H1 (cell line): ENCODE data around the gene CCDC82. TPM values are rescaled to one million over a fixed set of nuclear protein-coding genes. Genes with fewer than 3 reads are reported as not detected.

ENCODE experiments used
- CTCF ChIA-PET: fragments of 300-600 bp; sonication (Branson Sonifier 250); formaldehyde crosslinking; loops from one replicate; lab custom pipeline; 2021; ENCODE audit not compliant: partially characterized antibody; lab: Charles Lee
- POLR2A ChIA-PET: fragments of 300-600 bp; sonication (Branson Sonifier 250); formaldehyde crosslinking; loops from one replicate; lab custom pipeline; 2021; ENCODE audit warnings: inconsistent platforms; ENCODE audit not compliant: partially characterized antibody; lab: Charles Lee
- DNase-seq, 2 experiments: peaks; one replicate each; pipeline versions ENCODE4 v3.0.0 to v3.0.0-alpha.2; 2010 to 2022; ENCODE audit warnings: low spot score in 2 of 2, low read depth in 1 of 2, mixed read lengths in 1 of 2
- FAIRE-seq: peaks from 2 replicates; lab custom pipeline; 2011; peaks lifted over from hg19 to GRCh38; lab: Jason Lieb, UNC
- H2AFZ ChIP-seq: 2 replicates; pipeline ENCODE4 v1.8.1; 2012; ENCODE audit warnings: low read length, inconsistent platforms
- H2AK5ac ChIP-seq: 2 replicates; pipeline ENCODE4 v1.6.1; 2013; ENCODE audit warnings: low read depth, low read length
- H2BK120ac ChIP-seq: replicated peaks from 2 replicates; pipeline ENCODE3; 2013; ENCODE audit warnings: low read depth, low read length, inconsistent platforms
- H2BK12ac ChIP-seq: 2 replicates; pipeline ENCODE4 v1.6.1; 2013; ENCODE audit warnings: low read depth, low read length
- H2BK15ac ChIP-seq: 2 replicates; pipeline ENCODE4 v1.6.1; 2013; ENCODE audit warnings: low read length
- H2BK20ac ChIP-seq: 2 replicates; pipeline ENCODE4 v1.6.1; 2013; ENCODE audit warnings: low read length
- H2BK5ac ChIP-seq: 2 replicates; pipeline ENCODE4 v1.6.1; 2013; ENCODE audit warnings: low read depth, low read length
- H3K14ac ChIP-seq: 2 replicates; pipeline ENCODE4 v1.6.1; 2013; ENCODE audit warnings: inconsistent platforms; ENCODE audit not compliant: insufficient read length
- H3K18ac ChIP-seq: 2 replicates; pipeline ENCODE4 v1.6.1; 2013; ENCODE audit warnings: low read length; ENCODE audit errors: extremely low read depth
- H3K23ac ChIP-seq: 2 replicates; pipeline ENCODE4 v1.6.1; 2013; ENCODE audit warnings: inconsistent platforms; ENCODE audit not compliant: insufficient read length
- H3K23me2 ChIP-seq: 2 replicates; pipeline ENCODE4 v1.6.1; 2013; ENCODE audit warnings: low read depth, low read length
- H3K27ac ChIP-seq: 2 replicates; pipeline ENCODE4 v1.6.1; 2011; ENCODE audit warnings: low read depth, low read length, inconsistent platforms
- H3K27me3 ChIP-seq, 4 experiments: replicated peaks in 1 of 4; 1 replicate in 1 of 4; 2 replicates in 3 of 4; pipeline versions ENCODE4 v1.6.1 to v1.8.1; 2011 to 2013; ENCODE audit warnings: low read length in 3 of 4, mild to moderate bottlenecking in 3 of 4, inconsistent platforms in 2 of 4, mixed read lengths in 2 of 4, moderate library complexity in 1 of 4; ENCODE audit not compliant: control insufficient read depth in 3 of 4, insufficient read depth in 3 of 4; ENCODE audit errors: extremely low read depth in 1 of 4
- H3K36me3 ChIP-seq, 4 experiments: 2 replicates each; pipeline versions ENCODE4 v1.6.1 to v1.8.1; 2011 to 2013; ENCODE audit warnings: mild to moderate bottlenecking in 4 of 4, low read length in 3 of 4, moderate library complexity in 2 of 4, control low read depth in 1 of 4, inconsistent platforms in 1 of 4; ENCODE audit not compliant: insufficient read depth in 4 of 4, control insufficient read depth in 2 of 4
- H3K4ac ChIP-seq: replicated peaks from 2 replicates; pipeline ENCODE3; 2013; ENCODE audit warnings: low read length, low read depth, mixed read lengths, inconsistent platforms; ENCODE audit not compliant: insufficient read length
- H3K4me1 ChIP-seq, 4 experiments: replicated peaks in 1 of 4; 1 replicate in 1 of 4; 2 replicates in 3 of 4; pipeline versions ENCODE4 v1.6.1 to v1.8.1; 2011 to 2013; ENCODE audit warnings: low read length in 3 of 4, inconsistent platforms in 2 of 4, mixed read lengths in 1 of 4; ENCODE audit not compliant: insufficient read depth in 4 of 4, control insufficient read depth in 3 of 4
- H3K4me2 ChIP-seq, 2 experiments: 2 replicates each; pipeline versions ENCODE4 v1.6.1 to v1.8.1; 2011 to 2013; ENCODE audit warnings: low read depth in 2 of 2, low read length in 2 of 2, control low read depth in 1 of 2, inconsistent platforms in 1 of 2, mild to moderate bottlenecking in 1 of 2; ENCODE audit not compliant: insufficient read depth in 1 of 2
- H3K4me3 ChIP-seq, 4 experiments: fragments of 200-600, 300-600 bp in 1 of 4; sonication (generic), shearing (Covaris generic), sonication (Bioruptor Twin) in 1 of 4; 2 replicates each; pipeline versions ENCODE4 v1.5.1 to v1.8.1; 2011 to 2016; ENCODE audit warnings: low read length in 4 of 4, low read depth in 3 of 4, control low read depth in 2 of 4, inconsistent platforms in 2 of 4, mild to moderate bottlenecking in 2 of 4, mixed read lengths in 1 of 4, moderate library complexity in 1 of 4; ENCODE audit not compliant: insufficient read depth in 2 of 4; ENCODE audit errors: extremely low read depth in 1 of 4
- H3K56ac ChIP-seq: replicated peaks from 2 replicates; pipeline ENCODE3; 2013; ENCODE audit warnings: low read depth, mild to moderate bottlenecking, mixed read lengths, low read length, inconsistent platforms; ENCODE audit not compliant: insufficient read length
- H3K79me1 ChIP-seq: 2 replicates; pipeline ENCODE4 v1.6.1; 2013; ENCODE audit warnings: low read depth, low read length, control low read depth
- H3K79me2 ChIP-seq, 2 experiments: 2 replicates each; pipeline versions ENCODE4 v1.6.1 to v1.8.1; 2012 to 2013; ENCODE audit warnings: low read length in 2 of 2, mild to moderate bottlenecking in 2 of 2, inconsistent platforms in 1 of 2; ENCODE audit not compliant: insufficient read depth in 2 of 2, control insufficient read depth in 1 of 2
- H3K9ac ChIP-seq, 4 experiments: replicated peaks in 1 of 4; 1 replicate in 1 of 4; 2 replicates in 3 of 4; pipeline versions ENCODE4 v1.6.1 to v1.8.1; 2011 to 2013; ENCODE audit warnings: low read depth in 3 of 4, low read length in 3 of 4, control low read depth in 2 of 4, mild to moderate bottlenecking in 2 of 4, moderate library complexity in 2 of 4, inconsistent platforms in 1 of 4; ENCODE audit errors: extremely low read depth in 1 of 4
- H3K9me3 ChIP-seq, 2 experiments: 2 replicates each; pipeline versions ENCODE4 v1.6.1 to v1.8.1; 2012 to 2013; ENCODE audit warnings: mild to moderate bottlenecking in 2 of 2, moderate library complexity in 2 of 2, control low read depth in 1 of 2, inconsistent platforms in 1 of 2, low read depth in 1 of 2, low read length in 1 of 2, mixed read lengths in 1 of 2; ENCODE audit not compliant: insufficient read depth in 2 of 2
- H4K20me1 ChIP-seq, 2 experiments: replicated peaks in 1 of 2; 2 replicates each; pipeline versions ENCODE3 to v1.8.1; 2011 to 2013; ENCODE audit warnings: inconsistent platforms in 2 of 2, low read length in 2 of 2, mild to moderate bottlenecking in 1 of 2; ENCODE audit not compliant: insufficient read depth in 2 of 2, control insufficient read depth in 1 of 2
- H4K5ac ChIP-seq: 2 replicates; pipeline ENCODE4 v1.6.1; 2013; ENCODE audit warnings: low read length, low read depth, mixed read lengths, inconsistent platforms; ENCODE audit not compliant: insufficient read length
- H4K8ac ChIP-seq: 2 replicates; pipeline ENCODE4 v1.8.0; 2013; ENCODE audit warnings: mild to moderate bottlenecking, moderate library complexity, low read length, inconsistent platforms; ENCODE audit not compliant: insufficient read depth; ENCODE audit errors: extremely low read depth
- H4K91ac ChIP-seq: replicated peaks from 2 replicates; pipeline ENCODE3; 2013; ENCODE audit warnings: low read length, mixed read lengths, inconsistent platforms; ENCODE audit not compliant: insufficient read length
- SRF ChIP-seq: IDR thresholded peaks from 2 replicates; pipeline ENCODE4 v1.6.1; 2011; ENCODE audit warnings: mild to moderate bottlenecking, low read depth, low read length, moderate library complexity
- WGBS, 2 experiments: shearing (Covaris generic) in 1 of 2; methylation state at CpG; one replicate each; pipeline versions ENCODE4 v1.1.6 to v1.1.7; 2013 to 2015; ENCODE audit warnings: low lambda C conversion rate in 2 of 2, mixed read lengths in 2 of 2, inconsistent platforms in 1 of 2, low coverage in 1 of 2, missing lambda C conversion rate in 1 of 2; ENCODE audit not compliant: insufficient replicate concordance in 2 of 2, insufficient coverage in 1 of 2, insufficient read length in 1 of 2; ENCODE audit errors: extremely low coverage in 1 of 2, missing lambda C conversion rate in 1 of 2; 5-methylcytosine and 5-hydroxymethylcytosine counted together
- polyA plus RNA-seq, 7 experiments: library from polyadenylated mRNA; depleted of rRNA in 3 of 7; stranded (reverse) in 5 of 7; unstranded in 2 of 7; fragments of >200 nt in 5 of 7; fragments of 200-250 nt in 2 of 7; gene quantifications; 1 replicate in 5 of 7; 2 replicates in 1 of 7; 4 replicates in 1 of 7; pipeline versions ENCODE4 v1.2.1 to v1.2.3, GENCODE V29; 2011 to 2013; ENCODE audit warnings: missing spikeins in 2 of 7, mixed read lengths in 2 of 7
- total RNA-seq: library from RNA; stranded (reverse); fragmentation: NEBNext Ultra II Directional; extraction: Animal tissue kit (Norgen Biotek cat#: 25700); gene quantifications from 2 replicates; pipeline ENCODE4 v1.2.1, GENCODE V29; 2021

The CCDC82 gene
- total and polyA plus RNA-seq, 2 of the 8 experiments (the other 6 are each of a cell fraction or from before 2014, with no cell fraction given) = 6.0 to 15.2 TPM

DNA sequence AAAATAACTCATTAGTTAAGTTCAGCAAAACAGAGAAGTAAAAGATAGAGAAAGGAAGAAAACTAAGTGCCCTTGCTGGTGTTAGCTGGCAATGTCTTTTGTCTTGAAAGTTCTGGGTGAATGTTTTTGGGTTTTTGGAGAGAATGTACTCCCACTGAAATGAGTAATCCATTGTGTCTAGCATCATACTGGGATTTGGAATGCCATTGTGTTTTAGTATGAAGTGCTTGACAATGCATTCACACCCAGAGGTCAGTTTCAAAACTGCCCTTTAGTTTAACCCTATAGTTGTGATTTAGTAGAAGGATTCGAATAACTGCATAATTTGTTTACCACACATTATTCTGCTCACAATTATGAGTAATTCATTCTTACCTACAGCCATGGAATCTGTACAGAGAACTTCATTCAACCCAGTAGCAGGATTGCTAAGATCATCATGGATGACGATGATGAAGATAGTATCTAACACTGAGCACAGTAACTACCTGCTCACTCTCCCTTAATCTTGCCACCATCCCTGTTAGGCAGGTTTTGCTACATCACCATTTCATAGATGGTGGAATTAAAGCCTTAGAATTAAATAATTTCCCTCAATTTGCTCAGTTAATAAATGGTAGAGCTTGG lies 80.6 kb downstream of the CCDC82 start:
- Histone ChIP-seq H3K9me3 (no peaks in the 10 kb centered on the region), H3K9ac (no peak overlapping the region), H2AFZ (no peak overlapping the region), H4K5ac (no peak overlapping the region), H3K4me1 (peaks cover 0 to 17% (median 10%) of the 10 kb centered on the region in 4 experiments; a peak in 4 of 7 replicates), H2AK5ac (no peak overlapping the region), H2BK5ac (no peak overlapping the region), H4K91ac (no peak overlapping the region), H3K18ac (no peak overlapping the region), H2BK12ac (no peak overlapping the region), H3K27me3 (no peaks in the 10 kb centered on the region), H3K56ac (no peak overlapping the region), H2BK20ac (no peak overlapping the region), H3K79me1 (no peaks in the 10 kb centered on the region; the same call in 1 of the 2 replicates), H3K23me2 (no peaks in the 10 kb centered on the region), H3K4me3 (no peak overlapping the region), H3K14ac (no peak overlapping the region), H4K20me1 (no peaks in the 10 kb centered on the region), H3K23ac (no peak overlapping the region), H3K27ac (no peak overlapping the region), H2BK15ac (peak overlapping the region; percentile 22; the same call in 1 of the 2 replicates), H3K36me3 (no peaks in the 10 kb centered on the region), H4K8ac (no peak overlapping the region), H3K4me2 (no peak overlapping the region), H3K79me2 (no peaks in the 10 kb centered on the region), H2BK120ac (no peak overlapping the region), H3K4ac (no peak overlapping the region)
- WGBS, 2 experiments = 92% methylated on average over 2 of the region's 2 CpGs; no CpG with 5 or more reads in 1 of the 2 experiments
- DNase-seq = no peak
- ChIA-PET CTCF (interaction anchor here (0.6 to 3.6 kb wide), 7 partner anchors 9 to 34 kb away, joined by 3 to 27 read pairs (median 3); partner anchors contain the start of gene MAML2), POLR2A (interaction anchor here (0.8 kb wide), 1 partner anchor 160 kb away, joined by 3 read pairs; no protein-coding TSS in a partner anchor)
- FAIRE-seq = no peak
- no peak for TF ChIP-seq SRF
